ENCODE results near the gene TGM5. TPM values are rescaled to one million over a fixed set of nuclear protein-coding genes. Genes with fewer than 3 reads are reported as not detected.
"Not testable (repeated sequence)": the region's sequence is repeated elsewhere in the genome, so short reads cannot be mapped to it uniquely, and the experiment has no call there.

Gene TGM5
- polyA plus RNA-seq, 3 donors: not detected

GRCh38 chr15:43198992-43199391 lies 67.7 kb downstream of the TGM5 start:
- no peak for DNase-seq (ENCODE audit: low read depth in 3 of 3, low spot score in 2 of 3)

- DNase-seq (ENCODE audit: low read depth in 3 of 3, low spot score in 2 of 3): not testable (repeated sequence)
Measured at GRCh38 chr15:43198556-43198955, 68.2 kb downstream of the TGM5 start.

- DNase-seq (ENCODE audit: low read depth in 3 of 3, low spot score in 2 of 3): not testable (repeated sequence)
Measured at GRCh38 chr15:43197773-43198172, 69.0 kb downstream of the TGM5 start.

GRCh38 chr15:43196760-43197548 lies 69.8 kb downstream of the TGM5 start:
- no peak for DNase-seq (ENCODE audit: low read depth in 3 of 3, low spot score in 2 of 3)

- DNase-seq (ENCODE audit: low read depth in 3 of 3, low spot score in 2 of 3): no peak
Measured at GRCh38 chr15:43194795-43195194, 71.9 kb downstream of the TGM5 start.

GRCh38 chr15:43193710-43194109 lies 73.0 kb downstream of the TGM5 start:
- no peak for DNase-seq (ENCODE audit: low read depth in 3 of 3, low spot score in 2 of 3)

GRCh38 chr15:43190178-43190577 lies 76.5 kb downstream of the TGM5 start:
- no peak for DNase-seq (ENCODE audit: low read depth in 3 of 3, low spot score in 2 of 3)

- DNase-seq (ENCODE audit: low read depth in 3 of 3, low spot score in 2 of 3): no peak
Measured at GRCh38 chr15:43189296-43189695, 77.4 kb downstream of the TGM5 start.

GRCh38 chr15:43187544-43188155 lies 79.1 kb downstream of the TGM5 start:
- peak in 1 of 3 donors; percentile 9 for DNase-seq (ENCODE audit: low read depth in 3 of 3, low spot score in 2 of 3)

- peak in 1 of 3 donors; percentile 8 for DNase-seq (ENCODE audit: low read depth in 3 of 3, low spot score in 2 of 3)
Measured at GRCh38 chr15:43186003-43186353, 80.8 kb downstream of the TGM5 start.

GRCh38 chr15:43185157-43186002 lies 81.3 kb downstream of the TGM5 start, which contains the start of gene CCNDBP1:
Gene CCNDBP1, plus strand, starts transcription at chr15:43185403. Its CDS starts 96 bp downstream, at chr15:43185499.
- peak; percentile 23 to 55 (median 31) for DNase-seq (ENCODE audit: low read depth in 3 of 3, low spot score in 2 of 3)

- no peak for DNase-seq (ENCODE audit: low read depth in 3 of 3, low spot score in 2 of 3)
Measured at GRCh38 chr15:43184407-43185124, 82.2 kb downstream of the TGM5 start.

GRCh38 chr15:43183270-43183669 lies 83.5 kb downstream of the TGM5 start:
- DNase-seq (ENCODE audit: low read depth in 3 of 3, low spot score in 2 of 3): no peak

Other genes with a start within 250 kb of the TGM5 start
- 10 to 100 TPM; 22.6 to 23.8 (median 22.9) TPM for gene UBR1, start 160.9 kb downstream of the TGM5 start, polyA plus RNA-seq (ENCODE audit: insufficient read length in 3 of 3)
- 10 to 100 TPM; 15.1 to 17.7 (median 16.3) TPM for gene TMEM62, start 133.3 kb downstream of the TGM5 start, polyA plus RNA-seq (ENCODE audit: insufficient read length in 3 of 3)
- gene CCNDBP1, start 81.5 kb downstream of the TGM5 start, polyA plus RNA-seq (ENCODE audit: insufficient read length in 3 of 3): 10 to 100 TPM; 55.9 to 61.7 (median 56.7) TPM
- 1 to 10 TPM; 1.3 to 1.8 (median 1.3) TPM for gene EPB42, start 45.9 kb downstream of the TGM5 start, polyA plus RNA-seq (ENCODE audit: insufficient read length in 3 of 3)
- not detected for gene TGM7, start 35.3 kb upstream of the TGM5 start, polyA plus RNA-seq (ENCODE audit: insufficient read length in 3 of 3)
- 10 to 100 TPM; 13.7 to 15.9 (median 14.7) TPM for gene LCMT2, start 63.6 kb upstream of the TGM5 start, polyA plus RNA-seq (ENCODE audit: insufficient read length in 3 of 3)
- 10 to 100 TPM; 25.3 to 29.0 (median 26.1) TPM for gene ZSCAN29, start 104.1 kb upstream of the TGM5 start, polyA plus RNA-seq (ENCODE audit: insufficient read length in 3 of 3)
- gene TUBGCP4, start 104.2 kb upstream of the TGM5 start, polyA plus RNA-seq (ENCODE audit: insufficient read length in 3 of 3): 10 to 100 TPM; 22.6 to 24.3 (median 24.3) TPM
- gene TP53BP1, start 226.2 kb upstream of the TGM5 start, polyA plus RNA-seq (ENCODE audit: insufficient read length in 3 of 3): 10 to 100 TPM; 72.8 to 87.3 (median 77.7) TPM

Measured in right renal cortex interstitium (tissue), 3 donors.